ENCODE results near the gene DDRGK1.

DDRGK1 gene

GRCh38 chr20:3235666-3236324, 31.3 kb upstream of the DDRGK1 start:
- no peak for DNase-seq (ENCODE audit: low read depth in 2 of 2)

- no peak for DNase-seq (ENCODE audit: low read depth in 2 of 2)
Measured at GRCh38 chr20:3233991-3234498, 29.6 kb upstream of the DDRGK1 start.

- DNase-seq (ENCODE audit: low read depth in 2 of 2): no peak
Measured at GRCh38 chr20:3233131-3233990, 28.9 kb upstream of the DDRGK1 start.

GRCh38 chr20:3231889-3232588, 27.6 kb upstream of the DDRGK1 start:
- no peak for DNase-seq (ENCODE audit: low read depth in 2 of 2)

DNA sequence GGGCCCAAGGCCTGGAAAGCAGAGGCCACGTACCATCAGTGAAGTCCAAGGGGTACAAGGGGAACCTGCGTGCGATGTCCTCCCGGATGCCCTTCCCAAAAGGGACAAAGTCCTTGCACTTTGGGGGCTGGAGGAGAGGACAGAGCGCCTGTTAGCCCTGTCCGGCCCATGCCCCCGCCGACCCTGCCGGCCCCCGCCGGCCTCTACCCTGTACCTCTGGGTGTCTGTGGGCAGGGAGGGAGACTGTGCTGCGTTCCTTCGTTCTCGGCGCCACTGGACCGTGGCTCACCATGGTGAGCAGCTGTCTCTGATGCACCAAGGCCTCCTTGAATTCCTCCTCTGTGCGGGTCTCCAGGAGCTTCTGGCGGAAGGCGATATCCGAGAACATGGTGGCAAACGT, 26.6 kb upstream of the DDRGK1 start:
- DNase-seq (ENCODE audit: low read depth in 2 of 2): no peak

GRCh38 chr20:3229798-3230197, 25.3 kb upstream of the DDRGK1 start:
- DNase-seq (ENCODE audit: low read depth in 2 of 2): no peak

DNA sequence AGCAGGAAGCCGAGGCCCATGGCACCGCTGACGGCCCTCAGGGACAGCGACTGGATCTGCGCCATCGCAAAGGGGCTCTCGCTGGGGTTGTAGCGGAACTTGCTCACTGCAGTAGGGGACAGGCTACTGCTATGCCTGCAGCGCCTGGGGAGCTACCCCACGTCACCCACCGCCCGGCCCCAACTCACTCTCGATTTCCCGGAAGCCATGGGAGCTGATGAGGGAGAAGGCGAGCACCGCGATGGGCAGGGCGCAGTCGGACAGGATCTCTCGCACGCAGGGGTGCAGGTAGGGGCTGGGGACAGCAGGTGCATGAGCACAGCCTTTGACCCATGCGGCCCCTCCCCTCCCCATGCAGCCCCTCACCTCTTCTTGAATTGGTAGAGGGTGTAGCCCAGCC, 24.7 kb upstream of the DDRGK1 start:
- DNase-seq (ENCODE audit: low read depth in 2 of 2): no peak

DNA sequence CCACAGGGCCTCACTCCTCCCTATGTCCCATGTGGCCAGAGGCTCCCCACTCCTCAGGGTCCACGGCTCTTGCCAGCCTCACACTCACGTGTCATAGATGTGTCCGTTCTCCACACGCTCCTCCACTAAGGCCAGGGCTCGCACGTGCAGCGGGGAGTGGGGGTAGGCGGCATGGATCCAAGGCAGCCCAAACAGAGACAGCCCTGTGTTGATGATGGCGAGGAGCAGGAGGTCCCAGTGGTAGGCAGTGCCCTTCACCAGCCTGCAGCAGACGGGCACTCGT, 24.2 kb upstream of the DDRGK1 start:
- no peak for DNase-seq (ENCODE audit: low read depth in 2 of 2)

GRCh38 chr20:3227936-3228749, 23.7 kb upstream of the DDRGK1 start:
- DNase-seq (ENCODE audit: low read depth in 2 of 2): no peak

DNA sequence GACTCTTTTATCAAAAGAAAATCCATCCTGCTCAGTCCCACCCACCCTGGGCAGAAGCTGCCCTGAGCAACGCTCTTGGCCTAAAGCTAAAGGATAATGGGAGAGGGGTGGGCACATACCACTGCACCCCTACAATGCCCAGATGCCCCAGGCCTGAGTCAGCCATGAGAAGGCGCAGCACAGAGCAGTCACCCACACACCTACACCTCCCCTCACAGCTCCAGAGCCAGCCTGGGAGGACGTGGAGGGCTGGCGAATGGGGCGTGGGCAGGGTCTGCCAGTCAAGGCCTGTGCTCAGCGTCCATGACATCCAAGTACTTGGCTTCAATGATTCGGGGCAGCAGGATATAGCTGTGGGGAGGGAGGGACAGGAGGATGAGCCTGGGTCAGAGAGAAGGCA, 23.0 kb upstream of the DDRGK1 start:
- no peak for DNase-seq (ENCODE audit: low read depth in 2 of 2)

GRCh38 chr20:3226864-3227263, 22.4 kb upstream of the DDRGK1 start:
- no peak for DNase-seq (ENCODE audit: low read depth in 2 of 2)

DNA sequence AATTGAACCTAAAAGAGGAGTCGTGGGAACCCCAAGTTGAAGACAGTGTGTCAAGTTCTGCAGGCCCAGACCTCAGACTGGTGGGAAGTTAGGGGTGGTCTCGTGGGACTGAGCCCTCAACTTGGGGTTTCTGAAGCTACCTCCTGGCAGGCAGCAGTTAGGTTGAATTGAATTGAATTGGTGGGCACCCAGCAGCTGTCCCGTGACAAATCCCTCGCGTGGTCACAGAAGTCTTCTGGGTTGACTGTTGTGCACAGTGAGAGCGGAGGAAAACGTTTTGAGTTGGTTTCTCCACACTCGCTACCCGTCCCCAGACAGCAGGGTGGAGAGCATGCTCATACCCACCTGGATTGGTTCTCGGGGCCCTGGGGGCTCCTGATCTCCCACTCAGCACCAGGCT, 21.6 kb upstream of the DDRGK1 start:
- no peak for DNase-seq (ENCODE audit: low read depth in 2 of 2)

- no peak for DNase-seq (ENCODE audit: low read depth in 2 of 2)
Measured at GRCh38 chr20:3224681-3225421, 20.4 kb upstream of the DDRGK1 start.

DNA sequence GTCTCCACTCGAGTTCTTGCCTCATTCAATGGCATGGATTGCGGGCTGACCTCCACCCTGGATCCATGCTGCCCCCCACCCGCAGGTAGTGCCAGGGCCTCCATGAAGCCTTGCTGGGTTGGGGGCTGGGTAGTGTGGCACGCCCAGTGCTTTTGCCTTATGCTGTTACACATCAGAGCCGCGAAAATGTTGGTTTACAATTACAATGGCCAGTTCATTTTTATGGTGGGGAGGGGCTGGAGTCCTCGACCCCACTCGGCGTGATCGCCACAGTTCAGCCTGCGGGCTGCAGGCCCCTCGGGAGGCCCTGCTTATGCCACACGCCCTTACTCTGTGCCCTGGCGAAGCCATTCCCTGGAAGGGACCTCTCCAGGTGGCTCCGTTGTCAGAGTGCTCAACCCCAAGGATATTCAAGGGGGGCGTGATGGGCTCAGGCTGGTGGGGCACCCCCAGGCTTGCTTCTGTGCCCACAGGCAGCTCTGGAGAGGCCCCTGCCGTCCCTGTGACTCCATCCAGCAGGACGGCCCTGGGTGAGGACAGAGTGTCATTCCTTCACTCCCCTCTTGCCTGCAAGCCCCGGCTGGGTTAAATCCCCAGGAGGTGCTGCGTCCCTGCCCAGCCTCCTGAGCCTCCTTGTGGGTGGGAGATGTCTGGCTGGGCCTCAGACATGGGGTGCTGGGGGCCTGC, 19.7 kb upstream of the DDRGK1 start:
- no peak for DNase-seq (ENCODE audit: low read depth in 2 of 2)

DNA sequence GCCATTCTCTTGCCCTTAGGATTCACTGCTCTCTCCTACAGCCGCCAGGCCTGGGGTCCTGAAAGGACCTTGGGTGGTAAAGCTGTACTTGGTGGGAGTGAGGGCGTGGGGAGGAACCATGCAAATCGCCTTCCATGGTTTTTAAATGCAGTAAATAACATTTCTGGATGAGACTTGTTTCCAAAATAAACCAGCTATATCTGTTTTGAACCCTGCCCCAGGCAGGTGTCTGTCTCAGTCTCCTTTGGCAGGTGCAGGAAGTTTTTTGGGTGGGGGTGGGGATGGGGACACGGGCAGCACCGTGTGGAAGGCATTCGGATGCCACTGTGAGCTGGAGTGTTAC, 19.1 kb upstream of the DDRGK1 start:
- DNase-seq (ENCODE audit: low read depth in 2 of 2): no peak

DNA sequence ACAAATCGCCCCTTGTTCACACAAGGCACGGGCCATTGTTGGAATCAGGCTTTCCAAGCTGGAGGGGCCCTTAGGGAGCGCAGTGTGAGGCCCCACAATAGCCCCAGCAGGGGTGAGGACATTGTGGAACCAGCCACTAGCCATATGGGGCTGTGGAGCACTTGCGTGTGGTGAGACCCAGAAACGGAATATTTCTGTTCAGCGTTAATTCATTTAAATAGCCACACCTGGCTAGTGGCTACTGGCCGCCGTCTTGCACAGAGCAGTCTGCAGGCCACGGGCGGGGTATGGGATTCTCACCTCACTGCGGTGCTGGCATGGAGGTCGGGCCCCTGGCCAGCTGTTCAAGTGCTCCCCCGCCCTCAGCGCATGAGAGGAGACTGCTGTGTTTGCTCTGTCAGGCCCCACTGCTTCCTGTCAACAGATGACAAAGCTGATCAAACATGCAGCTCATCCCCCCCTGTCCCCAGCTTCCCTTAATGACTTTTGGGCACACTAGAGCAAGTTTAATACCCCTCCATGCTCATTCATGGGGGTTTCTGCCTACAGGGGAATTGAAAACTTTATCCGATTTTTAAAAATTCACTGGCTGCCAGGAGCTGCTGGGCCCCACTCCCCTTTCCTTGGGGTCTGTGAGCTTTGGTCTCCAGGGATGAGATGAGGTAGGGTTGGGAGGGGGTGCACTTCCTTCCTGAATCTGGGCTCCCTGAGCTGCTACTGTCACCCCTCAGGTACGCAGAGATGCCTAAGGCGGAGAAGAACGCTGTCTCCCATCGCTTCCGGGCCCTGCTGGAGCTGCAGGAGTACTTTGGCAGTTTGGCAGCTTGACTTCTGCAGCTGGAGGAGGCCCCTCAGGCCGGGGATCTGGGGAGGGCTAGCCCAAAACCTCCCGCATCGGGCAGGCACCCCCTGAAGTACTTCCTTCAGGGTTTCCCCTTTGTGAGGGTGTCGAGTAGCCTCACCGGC, 18.4 kb upstream of the DDRGK1 start:
- no peak for DNase-seq (ENCODE audit: low read depth in 2 of 2)

DNA sequence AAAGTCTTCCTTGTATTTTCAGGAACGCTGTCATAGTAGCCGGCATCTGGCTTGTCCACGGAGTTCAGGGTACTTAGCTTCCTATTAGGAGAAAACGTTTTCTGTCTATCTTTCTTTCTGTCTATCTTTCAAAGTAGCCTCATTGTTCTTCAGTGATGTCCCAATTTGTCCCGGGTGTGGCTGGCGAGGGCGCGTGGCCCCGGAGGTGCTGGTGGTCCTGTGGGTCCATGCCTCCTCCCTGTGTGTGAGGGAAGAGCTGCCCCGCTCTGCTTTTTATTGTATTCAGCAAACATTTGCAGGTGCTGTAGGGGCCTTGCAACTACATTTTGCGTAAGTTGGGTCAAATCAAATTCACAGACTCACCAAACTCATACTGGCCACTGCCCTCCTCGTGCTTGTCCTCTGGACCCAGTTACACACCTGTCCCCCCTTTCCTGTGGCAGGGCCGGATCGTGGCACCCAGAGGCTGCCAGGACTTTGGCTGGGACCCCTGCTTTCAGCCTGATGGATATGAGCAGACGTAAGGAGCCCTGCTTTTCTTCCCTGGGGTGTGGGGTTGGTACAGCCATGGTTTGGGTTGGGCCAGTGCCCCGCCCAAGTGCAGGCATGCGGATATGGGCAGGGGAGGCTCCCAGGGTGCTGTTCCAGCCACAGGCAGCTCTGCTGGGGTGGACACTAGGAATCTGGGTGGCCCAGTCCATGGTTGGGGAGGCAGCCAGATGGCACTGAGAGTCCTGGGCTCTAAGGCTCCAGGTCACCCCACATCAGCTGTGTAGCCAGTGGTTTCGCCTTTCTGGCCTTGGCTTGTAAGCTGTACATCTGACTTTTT, 17.1 kb upstream of the DDRGK1 start:
- DNase-seq (ENCODE audit: low read depth in 2 of 2): no peak

DNA sequence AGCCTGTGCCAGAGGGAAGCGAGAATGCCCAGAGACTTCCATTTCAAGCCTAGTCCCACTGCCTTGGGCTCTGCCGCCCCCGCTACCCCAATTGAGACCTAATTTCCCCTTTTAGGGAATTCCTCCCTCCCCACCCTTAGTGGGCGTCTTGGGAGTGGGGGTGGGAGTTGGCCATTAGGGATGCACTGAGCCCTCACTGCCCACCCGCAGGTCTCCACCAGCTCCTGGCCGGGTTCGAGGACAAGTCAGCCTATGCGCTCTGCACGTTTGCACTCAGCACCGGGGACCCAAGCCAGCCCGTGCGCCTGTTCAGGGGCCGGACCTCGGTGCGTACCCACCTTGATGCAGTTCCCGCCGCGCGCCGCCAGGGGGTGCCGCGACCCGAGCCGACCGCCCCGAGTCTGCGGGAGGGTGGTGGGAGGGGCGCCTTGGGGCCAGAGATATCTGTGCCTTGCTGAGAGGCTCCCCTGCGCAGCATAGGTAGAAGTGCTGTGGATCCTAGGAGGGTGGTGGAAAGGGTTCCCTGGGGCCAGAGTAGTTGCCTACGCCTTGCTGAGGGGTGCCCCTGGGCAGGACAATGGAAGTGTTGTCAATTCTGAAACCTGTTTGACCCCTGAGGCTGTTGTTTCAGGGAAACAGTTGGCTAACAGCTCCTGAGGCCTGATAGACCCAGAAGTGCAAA, 14.0 kb upstream of the DDRGK1 start:
- DNase-seq (ENCODE audit: low read depth in 2 of 2): no peak

All from fibroblast of skin of left quadriceps (primary cell).